ENCODE results near the gene GDPD5.

- TF ChIP-seq CTCF (IDR thresholded peaks at IDR 0.05) = no peak
- TF ChIP-seq POLR2A (IDR thresholded peaks at IDR 0.05) = no peak
These were observed 23.0 kb upstream of the GDPD5 start for GRCh38 chr11:75548595-75549272.
